ENCODE data around the gene MPG. TPM values are rescaled to one million over a fixed set of nuclear protein-coding genes. Genes with fewer than 3 reads are reported as not detected.
A peak's percentile ranks its signal among the peaks of the same experiment; 100 is the strongest.

The MPG gene
- total and polyA plus RNA-seq, 7 donors = 52.2 to 118 (median 74.3) TPM

DNA sequence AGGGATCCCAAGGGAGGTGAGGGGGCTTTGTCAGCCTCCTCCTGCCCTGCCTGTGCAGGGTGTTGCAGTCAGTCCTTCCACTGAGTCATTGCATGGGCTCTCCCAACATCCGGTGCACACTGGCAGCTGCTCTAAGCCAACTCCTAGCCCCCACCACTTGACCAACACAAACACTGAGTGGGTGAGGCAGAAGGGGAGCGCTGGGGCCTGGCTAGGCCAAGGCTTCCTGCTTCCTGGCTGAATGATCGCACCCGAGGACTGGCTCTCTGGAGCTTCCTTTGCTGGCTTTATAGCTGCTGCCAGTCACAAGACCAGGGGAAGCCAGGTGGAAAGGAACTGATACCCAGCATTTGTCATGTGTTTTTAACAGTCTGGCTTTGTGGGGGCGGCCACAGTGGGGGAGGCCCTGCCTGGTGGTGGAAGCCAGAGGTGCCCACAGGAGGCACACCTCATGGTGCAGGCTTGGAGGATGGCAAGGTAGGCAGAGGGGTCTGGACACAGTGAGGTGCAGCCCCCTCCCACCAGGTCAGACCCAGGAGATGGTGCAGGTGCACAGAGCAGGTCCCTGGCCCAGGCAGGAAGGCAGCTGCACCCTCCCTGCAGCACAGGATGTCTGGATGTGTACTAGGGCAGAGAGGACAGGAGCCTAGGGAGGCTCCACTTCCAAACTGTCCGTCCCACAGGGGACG is 6.8 kb downstream of the MPG start:
- Histone ChIP-seq H3K9me3 (no peaks in the 10 kb centered on the region), H3K36me3 (peaks cover 12 to 57% (median 32%) of the 10 kb centered on the region in 4 donors), H3K4me3 (no peak overlapping the region), H3K27ac (peak overlapping the region; percentile 58 to 68 (median 60)), H3K4me1 (peaks cover 0 to 20% (median 18%) of the 10 kb centered on the region in 4 donors), H3K27me3 (no peaks in the 10 kb centered on the region)
- TF ChIP-seq POLR2AphosphoS5 (IDR thresholded peaks at IDR 0.05) (peak in 3 of 4 donors; percentile 30 to 56 (median 30)), POLR2A (IDR thresholded peaks at IDR 0.05) (no peak)
- WGBS, 2 donors = 27 to 57% methylated on average over 7 of the region's 7 CpGs
- DNase-seq = peak; percentile 85
- intact Hi-C loops (cut with DNase I) = no loop called here

DNA sequence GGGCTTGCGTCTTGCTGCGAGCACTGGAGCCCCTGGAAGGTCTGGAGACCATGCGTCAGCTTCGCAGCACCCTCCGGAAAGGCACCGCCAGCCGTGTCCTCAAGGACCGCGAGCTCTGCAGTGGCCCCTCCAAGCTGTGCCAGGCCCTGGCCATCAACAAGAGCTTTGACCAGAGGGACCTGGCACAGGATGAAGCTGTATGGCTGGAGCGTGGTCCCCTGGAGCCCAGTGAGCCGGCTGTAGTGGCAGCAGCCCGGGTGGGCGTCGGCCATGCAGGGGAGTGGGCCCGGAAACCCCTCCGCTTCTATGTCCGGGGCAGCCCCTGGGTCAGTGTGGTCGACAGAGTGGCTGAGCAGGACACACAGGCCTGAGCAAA is 7.4 kb downstream of the MPG start:
- peaks cover 12 to 57% (median 31%) of the 10 kb centered on the region in 4 donors for H3K36me3 ChIP-seq
- intact Hi-C loops (cut with DNase I) = no loop called here
- H3K4me1 ChIP-seq = peaks cover 0 to 20% (median 18%) of the 10 kb centered on the region in 4 donors
- H3K9me3 ChIP-seq = no peaks in the 10 kb centered on the region
- no peak overlapping the region for H3K4me3 ChIP-seq
- peak; percentile 63 for DNase-seq
- H3K27me3 ChIP-seq = no peaks in the 10 kb centered on the region
- TF ChIP-seq POLR2AphosphoS5 (IDR thresholded peaks at IDR 0.05) (no peak), EP300 (IDR thresholded peaks at IDR 0.05) (no peak), POLR2A (IDR thresholded peaks at IDR 0.05) (no peak)
- TF ChIP-seq, protein P1, sequence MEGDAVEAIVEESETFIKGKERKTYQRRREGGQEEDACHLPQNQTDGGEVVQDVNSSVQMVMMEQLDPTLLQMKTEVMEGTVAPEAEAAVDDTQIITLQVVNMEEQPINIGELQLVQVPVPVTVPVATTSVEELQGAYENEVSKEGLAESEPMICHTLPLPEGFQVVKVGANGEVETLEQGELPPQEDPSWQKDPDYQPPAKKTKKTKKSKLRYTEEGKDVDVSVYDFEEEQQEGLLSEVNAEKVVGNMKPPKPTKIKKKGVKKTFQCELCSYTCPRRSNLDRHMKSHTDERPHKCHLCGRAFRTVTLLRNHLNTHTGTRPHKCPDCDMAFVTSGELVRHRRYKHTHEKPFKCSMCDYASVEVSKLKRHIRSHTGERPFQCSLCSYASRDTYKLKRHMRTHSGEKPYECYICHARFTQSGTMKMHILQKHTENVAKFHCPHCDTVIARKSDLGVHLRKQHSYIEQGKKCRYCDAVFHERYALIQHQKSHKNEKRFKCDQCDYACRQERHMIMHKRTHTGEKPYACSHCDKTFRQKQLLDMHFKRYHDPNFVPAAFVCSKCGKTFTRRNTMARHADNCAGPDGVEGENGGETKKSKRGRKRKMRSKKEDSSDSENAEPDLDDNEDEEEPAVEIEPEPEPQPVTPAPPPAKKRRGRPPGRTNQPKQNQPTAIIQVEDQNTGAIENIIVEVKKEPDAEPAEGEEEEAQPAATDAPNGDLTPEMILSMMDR (IDR thresholded peaks at IDR 0.05) = no peak
- WGBS, 2 donors = 87 to 88% methylated on average over 18 of the region's 18 CpGs
- peak overlapping the region; percentile 58 to 68 (median 60) for H3K27ac ChIP-seq

DNA sequence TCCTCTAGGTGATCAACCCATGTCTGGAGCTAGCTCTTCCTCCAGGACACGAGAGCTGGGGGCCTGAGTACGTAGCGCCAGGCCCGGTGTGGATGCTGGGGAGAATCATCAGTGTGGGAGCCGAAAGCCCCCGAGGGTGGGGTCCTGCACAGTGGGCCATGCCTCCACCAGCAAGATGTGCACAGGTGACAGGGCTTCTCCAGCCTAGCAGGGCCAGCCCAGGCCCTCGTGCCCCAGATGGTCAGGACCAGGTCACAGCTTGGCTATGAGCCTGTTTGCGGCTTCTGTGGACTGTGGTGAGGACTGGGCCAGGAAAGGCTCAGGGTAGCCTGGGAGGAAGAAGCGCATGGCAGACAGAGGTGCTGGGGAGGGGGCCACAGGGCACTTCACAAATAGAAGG is 7.8 kb downstream of the MPG start:
- Histone ChIP-seq H3K36me3 (peaks cover 12 to 57% (median 31%) of the 10 kb centered on the region in 4 donors), H3K4me1 (peaks cover 0 to 20% (median 18%) of the 10 kb centered on the region in 4 donors), H3K27ac (peak overlapping the region in 1 of 4 donors; percentile 58), H3K9me3 (no peaks in the 10 kb centered on the region), H3K4me3 (no peak overlapping the region), H3K27me3 (no peaks in the 10 kb centered on the region)
- intact Hi-C loops (cut with DNase I) = no loop called here
- WGBS, 2 donors = 73 to 80% methylated on average over 9 of the region's 9 CpGs
- no peak for DNase-seq
- no peak for TF ChIP-seq POLR2A (IDR thresholded peaks at IDR 0.05)
- TF ChIP-seq, protein P1 (IDR thresholded peaks at IDR 0.05) = no peak
- TF ChIP-seq POLR2AphosphoS5 (IDR thresholded peaks at IDR 0.05) = no peak
- no peak for TF ChIP-seq EP300 (IDR thresholded peaks at IDR 0.05)

DNA sequence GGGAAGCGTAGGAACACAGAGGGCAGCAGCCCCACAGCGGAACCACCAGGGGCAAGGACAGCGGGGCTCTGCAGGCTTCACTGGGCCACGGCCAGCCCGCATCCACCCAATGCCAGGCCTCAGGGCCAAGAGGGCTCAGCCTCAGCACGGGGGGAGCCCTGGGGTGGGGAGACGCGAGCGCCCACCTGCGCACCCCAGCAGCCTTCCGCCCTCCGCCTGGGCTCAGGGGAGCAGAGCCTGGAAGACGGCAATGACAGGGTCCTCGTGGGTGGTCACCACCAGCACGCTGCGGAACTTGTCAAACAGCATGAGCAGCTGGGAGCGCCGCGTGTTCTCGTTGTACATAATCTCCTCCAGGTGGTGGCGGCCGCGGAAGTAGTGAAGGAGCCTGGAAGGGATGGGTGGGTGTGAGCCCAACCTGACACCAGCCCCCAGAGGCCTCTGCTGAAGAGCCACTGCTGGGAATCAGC is 8.5 kb downstream of the MPG start:
- Histone ChIP-seq H3K4me3 (no peak overlapping the region), H3K27me3 (no peaks in the 10 kb centered on the region), H3K4me1 (peaks cover 0 to 23% (median 18%) of the 10 kb centered on the region in 4 donors), H3K9me3 (no peaks in the 10 kb centered on the region), H3K36me3 (peaks cover 12 to 57% (median 28%) of the 10 kb centered on the region in 4 donors), H3K27ac (no peak overlapping the region)
- intact Hi-C loops (cut with DNase I) = no loop called here
- WGBS, 2 donors = 90% methylated on average over 23 of the region's 23 CpGs
- TF ChIP-seq EP300 (IDR thresholded peaks at IDR 0.05) (no peak), POLR2A (IDR thresholded peaks at IDR 0.05) (no peak), POLR2AphosphoS5 (IDR thresholded peaks at IDR 0.05) (no peak)
- TF ChIP-seq, protein P1 (IDR thresholded peaks at IDR 0.05) = no peak
- DNase-seq = no peak

DNA sequence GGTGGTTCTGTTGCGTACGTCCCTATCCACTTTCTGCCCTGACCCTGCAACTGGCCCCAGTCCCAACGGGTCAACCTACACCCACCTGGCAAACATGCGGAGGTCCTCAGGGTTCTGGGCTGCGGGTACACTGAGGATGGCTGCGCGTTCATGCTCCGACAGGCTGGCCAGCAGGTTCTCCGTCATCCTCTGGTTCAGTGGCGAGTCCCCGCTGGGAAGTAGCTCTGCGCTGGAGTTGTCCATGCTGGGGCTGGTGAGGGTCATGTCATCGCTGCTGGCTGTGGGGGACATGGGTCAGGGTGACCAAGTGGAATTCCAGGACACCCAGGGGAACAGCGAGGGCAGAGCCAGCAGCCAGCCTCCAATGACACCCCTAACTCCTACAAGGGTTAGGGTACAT is 10.6 kb downstream of the MPG start:
- H3K9me3 ChIP-seq = no peaks in the 10 kb centered on the region
- peaks cover 0 to 30% (median 20%) of the 10 kb centered on the region in 4 donors for H3K4me1 ChIP-seq
- peaks cover 12 to 64% (median 28%) of the 10 kb centered on the region in 4 donors for H3K36me3 ChIP-seq
- TF ChIP-seq POLR2AphosphoS5 (IDR thresholded peaks at IDR 0.05) = no peak
- H3K27me3 ChIP-seq = no peaks in the 10 kb centered on the region
- 95 to 96% methylated on average over 14 of the region's 14 CpGs for WGBS, 2 donors
- DNase-seq = no peak
- intact Hi-C loops (cut with DNase I) = no loop called here
- no peak overlapping the region for H3K27ac ChIP-seq
- H3K4me3 ChIP-seq = no peak overlapping the region

Measured in sigmoid colon (tissue), 7 donors.